Measurements from ENCODE around the gene NHLH2.

The NHLH2 gene

DNA sequence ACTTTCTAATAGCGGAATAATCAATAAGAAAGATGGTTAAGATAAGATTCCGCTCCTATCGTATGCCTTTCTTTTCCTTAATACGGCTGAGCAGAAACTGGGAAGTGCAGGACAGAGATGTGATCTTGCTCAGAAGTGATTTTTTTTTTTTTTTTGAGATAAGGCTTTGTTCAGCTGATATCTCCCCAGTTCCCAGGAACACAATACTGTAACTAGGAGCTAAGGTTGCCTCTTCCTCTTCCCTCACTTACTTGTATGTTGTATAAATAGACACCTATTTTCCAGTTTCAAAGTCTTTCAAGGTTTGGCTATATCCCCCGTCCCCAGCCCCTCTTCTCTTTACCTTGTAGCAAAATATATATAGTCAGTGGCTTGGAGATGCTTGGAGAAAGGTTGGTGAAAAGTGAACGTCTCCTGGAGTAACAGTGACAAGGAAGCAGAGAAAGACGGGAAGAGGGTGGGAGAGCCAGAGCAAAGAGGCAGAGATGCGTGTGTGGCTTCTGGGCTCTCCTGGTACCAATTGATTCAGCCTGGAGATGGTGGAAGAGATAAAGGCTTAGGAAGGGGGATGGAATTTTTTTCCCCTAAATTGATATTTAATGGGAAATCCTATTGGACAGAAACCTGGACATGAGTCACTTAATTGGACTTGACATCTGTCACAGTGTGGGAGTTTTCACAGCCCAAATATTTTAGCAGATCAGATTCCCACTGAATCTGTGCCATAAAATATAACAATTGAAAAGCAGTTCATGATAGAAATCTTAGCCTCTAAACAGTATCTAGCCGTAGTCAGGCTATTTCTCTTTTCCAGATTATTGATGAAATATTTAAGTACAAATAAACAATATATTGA is at the start of gene NHLH2:
TSS of gene NHLH2 (minus strand) at position 522 of the 856 bp plus-strand sequence. CDS start 2,754 bp downstream, outside the sequence.
- DNase-seq = no peak

DNA sequence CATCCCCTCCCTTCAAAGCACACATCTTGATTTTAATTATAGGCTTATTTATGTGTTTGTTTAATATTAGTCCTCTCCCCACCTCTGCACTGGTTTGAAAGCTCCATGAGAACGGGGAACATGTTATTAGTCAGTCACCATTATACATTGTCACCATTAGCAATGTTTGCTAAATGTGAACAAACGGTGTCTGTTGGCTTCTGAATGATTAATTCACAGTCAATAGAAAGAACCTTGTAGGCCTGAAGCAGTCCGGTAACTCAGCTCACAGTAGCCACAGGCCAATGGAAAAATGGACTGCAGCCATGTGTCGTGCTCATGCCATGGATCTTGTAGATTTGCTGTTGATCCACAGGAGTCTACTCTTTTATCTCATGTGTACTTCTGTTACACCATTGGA is 49.7 kb upstream of the NHLH2 start:
- no peak for DNase-seq

DNA sequence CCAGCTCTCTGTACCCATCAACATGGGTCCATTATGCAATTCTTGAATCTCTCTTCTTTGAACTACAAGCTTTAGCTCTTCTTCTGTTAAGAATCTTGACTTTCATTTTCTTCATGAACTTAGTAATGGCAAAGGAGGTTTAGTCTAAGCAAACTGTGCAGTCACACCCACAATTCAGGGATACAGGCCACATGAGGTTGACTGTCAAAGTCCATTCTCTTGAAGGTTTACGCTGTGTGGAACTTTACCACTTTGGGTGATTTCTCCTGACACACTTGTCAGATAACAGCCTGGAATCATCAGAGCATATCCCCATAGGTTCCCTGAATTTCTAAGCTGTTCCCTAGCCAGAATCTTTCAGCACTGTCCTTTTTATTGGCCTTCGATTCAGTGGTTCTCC is 48.0 kb upstream of the NHLH2 start:
- DNase-seq = no peak

DNA sequence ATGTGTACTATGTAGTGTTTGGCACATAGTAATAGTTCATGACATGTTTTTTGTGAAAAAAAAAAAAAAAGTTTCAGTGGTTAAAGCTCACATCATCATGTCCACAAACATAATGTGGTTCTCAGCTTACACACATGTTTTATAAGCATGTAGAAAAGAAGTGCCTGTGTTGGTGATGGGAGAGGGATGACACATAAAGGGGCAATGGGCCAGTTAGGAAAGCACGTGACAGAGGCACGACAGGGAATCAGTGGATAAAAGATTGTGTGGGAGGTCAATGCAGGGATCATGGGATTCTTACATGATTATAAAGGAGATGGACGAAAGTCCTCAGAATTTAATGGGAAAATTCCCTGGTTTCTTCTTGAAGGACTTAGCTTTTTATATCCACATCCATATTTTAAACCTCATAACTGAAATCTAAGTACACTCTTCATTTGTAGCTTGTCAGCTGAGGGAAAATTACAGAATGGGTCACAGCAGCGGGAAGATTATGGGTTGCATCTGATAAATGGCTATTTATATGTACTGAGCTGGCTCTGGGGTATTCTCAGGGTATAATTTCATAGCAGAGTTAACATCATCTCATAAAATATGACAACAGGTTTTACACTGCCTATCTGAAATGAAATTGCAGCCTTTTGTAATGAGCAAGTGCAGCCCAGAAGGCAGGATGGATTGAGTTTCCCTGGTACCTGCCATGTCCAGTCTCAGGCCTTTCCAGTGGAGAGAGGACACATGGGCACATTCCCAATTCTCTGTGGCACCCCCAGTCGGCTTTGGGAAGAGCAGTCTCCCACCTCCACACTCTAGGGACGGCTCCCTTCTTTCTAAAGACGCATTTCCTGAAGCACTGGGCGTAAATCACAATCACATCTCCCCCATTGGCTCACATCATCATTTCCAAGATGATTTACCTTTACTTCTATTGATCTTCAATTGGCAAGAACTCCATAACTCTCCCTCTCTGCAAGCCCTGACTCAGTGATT is 42.3 kb upstream of the NHLH2 start:
- no peak for DNase-seq

DNA sequence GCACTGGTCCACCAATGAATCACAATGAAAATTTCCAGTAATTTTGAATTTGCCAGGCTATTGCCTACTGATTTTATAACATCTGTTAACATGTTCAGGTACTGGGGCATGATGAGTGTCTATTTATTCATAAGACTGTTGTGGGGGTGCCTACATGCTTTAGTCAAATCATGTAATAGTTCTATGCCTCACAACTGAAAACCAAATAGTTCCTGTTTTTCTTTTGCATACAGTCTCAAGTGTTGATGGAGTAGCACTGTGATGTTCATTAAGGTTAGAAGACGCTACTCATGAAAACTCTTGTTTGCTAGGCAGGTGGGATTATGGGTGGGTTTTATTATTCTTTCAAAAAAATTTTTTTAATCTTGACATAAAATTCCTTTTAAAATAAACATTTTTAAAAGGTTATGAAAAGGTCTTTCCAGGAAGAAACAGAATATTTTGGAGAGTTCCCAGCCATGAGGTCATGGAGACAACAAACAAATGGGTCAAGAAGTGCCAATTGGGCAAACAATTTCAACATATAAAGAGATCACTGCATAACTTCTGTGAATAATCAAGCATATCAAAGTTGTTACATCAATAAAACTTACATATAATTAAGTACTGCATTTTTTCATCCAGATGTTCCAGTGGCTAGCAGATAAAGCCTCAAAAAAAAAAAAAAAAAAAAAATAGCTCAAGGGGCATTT is 40.2 kb upstream of the NHLH2 start:
- DNase-seq = no peak

DNA sequence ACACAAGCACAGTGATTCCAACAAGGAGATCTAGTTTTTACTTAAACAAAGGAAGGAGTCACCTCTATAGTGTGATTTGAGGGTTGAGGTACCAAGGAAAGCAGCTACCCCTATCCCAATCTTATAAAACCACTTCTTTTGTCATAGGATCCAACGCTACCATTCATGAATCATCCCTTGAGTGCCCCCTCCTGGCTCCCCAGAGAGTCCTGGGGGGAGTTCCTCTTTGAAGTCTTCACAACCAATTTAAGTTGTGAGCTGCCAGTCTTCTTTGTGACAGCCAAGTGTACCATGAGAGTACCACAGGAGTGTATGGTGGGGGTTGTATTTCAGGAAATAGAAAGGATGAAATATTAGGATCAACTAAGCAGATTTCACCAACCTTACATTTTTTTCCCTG is 39.1 kb upstream of the NHLH2 start:
- DNase-seq = no peak

DNA sequence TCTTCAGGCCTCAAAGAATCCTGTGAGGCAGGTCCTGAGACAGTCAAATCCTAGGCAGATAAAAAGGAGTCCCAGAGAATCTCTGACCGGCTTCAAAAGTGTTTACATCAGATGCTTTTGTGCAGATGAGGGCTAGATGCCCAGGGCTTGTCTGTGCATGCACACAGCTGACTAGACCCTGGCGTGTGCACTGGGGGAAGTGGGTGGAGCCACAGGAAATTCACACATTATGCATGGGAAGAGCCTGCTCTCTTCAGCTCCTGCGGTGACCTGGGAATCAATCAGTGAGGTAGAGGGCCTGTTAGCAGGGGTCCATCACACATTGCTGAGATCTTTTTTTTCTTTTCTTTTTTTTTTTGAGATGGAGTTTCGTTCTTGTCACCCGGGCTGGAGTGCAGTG is 36.6 kb upstream of the NHLH2 start:
- no peak for DNase-seq

DNA sequence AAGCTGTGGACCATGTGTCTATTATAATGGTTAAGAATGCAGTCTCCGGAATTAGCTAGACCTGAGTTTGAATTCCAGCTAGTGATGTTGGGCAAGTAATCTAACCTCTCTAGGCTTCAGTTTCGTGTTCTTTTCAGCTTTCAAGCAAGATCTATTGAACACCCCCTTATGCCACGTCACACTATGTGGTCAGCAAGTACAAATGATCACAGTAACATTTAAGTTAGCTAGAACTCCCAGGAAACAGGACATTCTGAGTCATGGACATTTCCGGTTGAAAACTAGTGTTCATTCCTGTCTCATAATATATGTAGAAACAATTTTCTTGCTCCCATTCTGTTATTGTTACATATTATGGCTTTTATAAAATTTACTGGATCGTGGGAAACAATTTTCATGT is 34.0 kb upstream of the NHLH2 start:
- DNase-seq = no peak

DNA sequence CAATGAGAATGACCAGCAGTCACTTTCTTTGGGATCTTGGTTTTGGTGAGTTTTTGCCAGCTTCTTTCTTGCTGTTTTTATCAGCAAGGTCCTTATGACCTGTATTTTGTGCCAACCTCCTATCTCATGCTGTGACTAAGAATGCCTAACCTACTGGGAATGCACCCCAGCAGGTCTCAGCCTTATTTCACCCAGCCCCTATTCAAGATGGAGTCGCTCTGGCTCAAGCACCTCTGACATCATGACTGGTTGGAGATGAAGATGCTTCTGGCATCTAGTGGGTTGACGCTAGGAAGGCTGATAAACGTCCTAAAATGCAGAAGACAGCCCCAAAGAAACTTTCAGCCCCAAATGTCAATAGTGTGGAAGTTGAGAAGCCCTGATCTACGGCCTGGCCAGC is 33.6 kb upstream of the NHLH2 start:
- no peak for DNase-seq

DNA sequence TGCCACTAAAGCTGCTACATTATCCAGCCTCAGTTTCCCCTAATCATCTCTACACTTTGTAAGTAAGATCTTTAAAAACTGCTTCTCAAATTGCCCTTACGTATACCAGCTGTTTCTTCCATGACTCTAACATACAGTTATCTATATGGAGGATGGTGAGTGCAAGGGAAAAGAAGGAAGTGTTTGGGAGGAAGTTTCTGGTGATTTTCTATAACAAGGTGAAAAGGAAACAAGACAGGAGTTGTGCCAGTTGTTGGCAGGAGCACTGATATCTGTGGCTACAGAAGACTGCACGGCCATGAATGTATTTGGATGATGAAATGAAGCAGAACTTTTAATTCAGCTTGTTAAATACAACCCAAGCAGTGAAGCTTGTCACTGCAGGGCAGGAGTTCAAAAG is 32.3 kb upstream of the NHLH2 start:
- no peak for DNase-seq

DNA sequence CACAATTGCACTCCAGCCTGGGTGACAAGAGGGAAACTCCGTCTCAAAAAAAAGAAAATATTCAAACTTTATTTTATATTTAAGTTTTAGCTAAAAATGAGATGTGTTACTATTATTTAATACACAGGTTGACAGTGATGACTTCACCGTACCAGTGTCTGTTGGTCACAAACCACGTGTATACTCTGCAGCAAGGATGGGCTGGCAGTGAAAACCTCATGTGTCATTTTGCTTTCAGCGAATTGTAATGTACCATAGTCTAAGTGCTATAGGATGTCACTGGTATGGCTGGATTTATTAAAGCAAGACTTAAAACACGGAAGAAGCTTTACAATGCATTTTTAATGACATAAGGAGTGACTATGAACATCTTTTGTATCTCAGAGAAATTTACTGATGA is 28.1 kb upstream of the NHLH2 start:
- no peak for DNase-seq

DNA sequence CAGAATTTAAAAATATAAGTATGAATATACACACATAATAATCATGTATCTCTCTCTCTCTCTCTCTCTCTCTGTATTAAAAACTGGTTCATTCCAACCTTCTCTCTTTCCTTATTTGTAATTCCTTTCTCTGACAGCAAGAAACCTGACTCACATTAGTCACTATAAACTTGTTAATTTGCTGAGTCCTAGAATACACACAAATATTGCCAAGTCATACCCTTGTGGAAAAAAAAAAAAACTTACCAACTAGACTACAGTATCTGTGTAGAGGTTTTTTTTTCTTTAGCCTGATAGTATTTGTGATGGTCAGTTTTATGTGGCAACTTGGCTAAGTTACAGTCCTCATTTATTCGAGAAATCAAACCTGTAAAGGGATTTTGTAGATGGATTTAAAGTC is 26.3 kb upstream of the NHLH2 start:
- no peak for DNase-seq

DNA sequence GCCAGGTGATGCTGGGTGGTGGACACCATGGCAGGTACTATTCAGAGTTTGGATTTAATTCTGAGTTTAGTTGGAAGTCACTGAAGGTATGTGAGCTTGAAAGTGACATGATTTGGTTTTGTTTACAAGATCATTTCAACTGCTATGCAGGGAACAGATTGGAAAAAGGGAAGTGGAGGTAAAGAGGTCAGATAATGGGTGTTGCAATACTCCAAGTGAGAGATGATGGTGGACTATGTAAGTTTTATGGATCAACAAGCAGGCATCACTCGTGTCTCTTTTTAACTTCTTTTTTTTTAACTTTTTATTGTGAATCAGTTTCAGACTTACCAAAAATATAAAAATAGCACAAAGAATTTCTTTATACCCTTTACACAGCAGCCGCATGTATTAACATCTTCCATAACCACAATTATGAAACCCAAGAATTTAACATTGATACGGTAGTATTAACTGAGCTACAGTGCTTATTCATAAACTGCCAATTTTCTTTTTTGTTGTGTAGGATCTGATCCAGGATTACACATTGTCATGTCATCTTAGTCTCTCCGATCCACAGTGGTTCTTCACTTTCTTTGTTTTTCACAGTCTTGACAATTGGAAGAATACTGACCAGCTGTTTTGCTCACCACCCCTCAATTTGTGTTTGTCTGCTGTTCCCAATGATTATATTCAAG is 24.9 kb upstream of the NHLH2 start:
- DNase-seq = no peak

DNA sequence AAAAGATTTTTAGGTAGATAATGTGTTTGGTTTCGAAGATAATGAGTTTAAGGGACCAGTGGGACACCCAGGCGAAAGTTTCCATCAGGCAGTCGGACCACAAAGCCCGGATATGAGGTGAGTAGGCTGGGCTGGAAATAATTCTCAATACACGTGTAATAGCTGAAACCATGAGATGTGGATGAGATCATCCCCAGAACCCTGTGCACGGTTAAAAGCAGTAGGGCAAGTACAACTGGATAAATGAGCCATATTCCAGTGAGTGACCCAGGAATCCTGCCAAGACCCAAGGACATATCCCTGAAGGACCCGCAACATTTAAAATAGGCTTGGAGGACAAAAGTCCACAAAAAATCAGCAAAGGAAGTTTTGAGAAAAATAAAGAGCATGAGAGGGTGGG is 21.5 kb upstream of the NHLH2 start:
- DNase-seq = no peak

DNA sequence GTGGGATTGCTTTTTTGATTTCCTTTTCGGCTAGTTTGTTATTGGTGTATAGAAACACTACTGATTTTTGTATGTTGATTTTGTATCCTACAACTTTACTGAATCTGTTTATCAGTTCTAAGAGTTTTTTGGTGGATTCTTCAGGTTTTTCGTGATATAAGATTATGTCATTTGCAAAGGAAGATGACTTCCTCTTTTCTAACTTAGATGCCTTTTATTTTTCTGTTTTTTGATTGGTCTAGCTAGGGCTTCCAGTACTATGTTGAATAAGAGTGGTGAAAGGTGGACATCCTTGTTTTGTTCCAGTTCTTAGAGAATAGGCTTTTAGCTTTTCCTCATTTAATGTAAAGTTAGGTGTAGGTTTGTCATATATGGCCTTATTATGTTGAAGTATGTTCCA is 13.1 kb upstream of the NHLH2 start:
- DNase-seq = no peak

DNA sequence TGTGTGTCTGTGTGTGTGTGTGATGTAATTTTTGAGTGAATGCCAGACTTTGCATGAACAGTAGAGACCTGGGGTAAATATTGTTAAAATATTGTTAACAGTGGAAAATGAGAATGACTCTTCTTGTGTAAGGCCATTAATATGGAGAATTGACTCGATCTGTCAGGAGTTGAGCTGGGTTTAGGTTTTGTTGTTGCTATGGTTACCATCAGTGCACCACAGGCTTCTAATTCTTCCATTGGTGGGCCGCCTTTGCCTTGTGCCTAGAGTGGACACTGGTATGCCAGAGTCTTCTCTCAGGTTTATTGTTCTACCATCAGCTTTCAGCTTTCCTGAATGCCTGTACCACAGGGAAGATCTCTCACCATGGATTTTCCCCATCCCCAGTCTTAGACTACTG is 10.0 kb upstream of the NHLH2 start:
- DNase-seq = no peak

DNA sequence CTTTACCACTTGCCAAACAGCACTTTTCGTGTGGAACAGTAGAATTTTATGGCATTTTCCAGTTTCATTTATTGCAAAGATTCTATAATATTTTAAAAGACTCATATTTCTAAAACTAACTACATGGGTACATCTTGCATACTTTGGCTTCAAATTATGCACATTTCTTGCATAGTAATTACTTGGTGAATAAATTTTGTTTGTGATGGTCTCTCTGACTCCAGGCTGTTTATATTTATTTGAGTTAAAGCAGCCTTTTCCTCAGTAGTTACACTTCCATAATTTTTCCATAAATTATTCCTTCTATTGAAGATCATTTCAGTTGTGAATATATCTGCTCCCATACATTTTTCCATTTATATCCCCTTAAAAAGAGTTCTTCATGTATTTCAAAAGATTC is 6.9 kb upstream of the NHLH2 start:
- DNase-seq = no peak

DNA sequence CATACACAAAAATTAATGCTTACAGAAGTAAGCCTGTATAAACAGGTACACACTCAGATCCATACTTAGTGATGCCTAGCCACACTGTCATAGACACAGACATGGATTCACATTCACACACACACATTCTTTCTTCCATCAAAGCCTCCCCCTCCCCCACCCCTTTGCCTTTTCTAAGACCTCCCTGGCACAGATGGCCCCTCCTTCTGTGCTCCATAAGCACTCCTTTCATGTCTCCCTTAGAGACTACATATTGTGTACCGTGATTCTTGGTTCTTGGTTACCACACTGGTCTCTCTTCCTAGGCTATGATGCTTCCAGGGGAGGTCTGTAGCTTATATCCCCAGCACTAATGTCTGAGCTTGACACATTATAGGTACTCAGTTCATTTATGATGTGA is 2.0 kb upstream of the NHLH2 start:
- no peak for DNase-seq

DNA sequence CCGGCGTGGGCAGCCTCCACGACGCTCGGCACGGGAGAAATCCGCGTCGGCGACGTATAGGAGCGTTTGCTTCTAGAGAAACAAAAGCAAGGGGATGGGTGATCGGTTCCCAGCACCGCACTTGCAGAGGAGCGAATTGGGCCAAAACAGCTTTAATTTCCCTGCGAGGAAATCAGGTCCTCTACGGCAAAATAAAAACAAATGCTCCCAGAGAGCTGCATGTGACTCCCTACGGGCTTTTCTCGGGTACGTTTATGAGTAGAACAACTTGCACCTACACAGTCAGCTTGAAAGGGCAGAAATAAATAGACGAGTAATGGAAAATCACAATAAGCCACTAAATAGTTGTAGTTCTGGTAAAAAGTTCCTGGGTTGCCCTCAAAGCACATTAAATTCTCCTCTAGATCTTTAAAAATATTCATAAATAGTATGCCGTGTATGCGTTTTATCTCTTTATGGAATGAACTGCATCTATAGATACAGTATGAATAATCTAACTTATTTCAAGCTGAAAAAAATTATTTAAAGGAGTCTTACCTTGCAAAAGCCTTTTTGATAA is 1.2 kb downstream of the NHLH2 start:
- no peak for DNase-seq

DNA sequence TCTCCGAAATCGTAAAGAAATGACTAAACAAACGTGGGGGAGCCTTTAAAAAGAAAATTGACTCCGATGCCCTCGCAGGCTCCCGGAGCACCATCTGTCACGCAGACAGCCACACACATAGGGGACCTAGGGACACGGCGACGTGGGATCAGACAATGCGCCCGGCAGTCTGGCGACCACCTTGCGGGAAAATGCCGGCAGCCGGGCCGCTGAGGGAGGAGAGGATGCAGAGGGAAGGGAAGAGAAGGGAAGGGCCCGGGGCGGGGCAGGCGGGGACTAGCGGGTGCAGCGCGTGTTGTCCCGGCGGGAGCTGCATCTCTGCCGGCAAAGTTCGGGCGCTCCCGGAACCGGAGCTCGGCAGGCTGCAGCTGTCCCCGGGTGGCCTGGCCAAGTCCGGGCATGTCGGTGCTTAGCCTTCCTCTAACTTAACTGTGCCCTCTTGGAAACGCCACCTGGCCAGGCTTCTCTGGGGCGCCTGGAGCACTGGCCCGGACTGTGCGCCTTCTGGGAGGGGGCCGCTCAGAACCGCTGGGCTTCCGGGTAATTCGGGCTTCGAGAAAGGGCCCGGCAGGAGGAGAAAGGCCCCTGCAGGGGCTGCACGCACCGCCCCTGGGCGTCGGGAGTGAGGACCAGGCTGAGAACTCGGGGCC is 1.8 kb downstream of the NHLH2 start:
- DNase-seq = no peak

DNA sequence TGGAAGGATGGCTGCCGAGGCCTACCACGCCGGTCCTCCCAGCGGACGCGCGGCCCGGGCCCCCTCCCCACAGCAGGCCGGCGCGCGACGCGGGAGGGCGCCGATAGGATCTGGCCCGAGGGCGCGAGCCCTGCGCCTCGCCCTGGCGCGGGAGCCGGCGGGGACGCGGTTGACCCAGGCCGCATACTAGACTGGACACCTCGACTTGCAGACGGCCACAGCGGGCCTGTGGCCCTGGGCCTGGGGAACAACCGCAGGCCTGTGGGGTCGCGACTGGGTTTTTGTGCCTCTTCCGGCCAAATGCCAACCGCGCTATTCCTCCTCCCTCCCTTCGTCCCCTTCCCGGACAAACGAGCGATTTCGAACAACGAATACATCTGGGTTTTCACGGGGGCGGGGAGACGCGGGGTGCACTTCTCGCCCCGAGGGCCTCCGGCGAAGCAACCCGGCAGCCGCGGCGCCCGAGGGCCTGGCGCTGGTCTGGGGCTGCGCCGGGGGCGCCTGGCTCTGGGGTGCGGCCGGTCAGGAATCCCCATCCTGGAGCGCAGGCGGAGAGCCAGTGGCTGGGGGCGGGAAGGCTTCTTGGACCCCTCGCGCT is 2.4 kb downstream of the NHLH2 start:
- DNase-seq = no peak

All from NCI-H1092 treated with DMSO at 0.1 percent for 48 hours (cell line).